Measurements from ENCODE around the gene NTF3.

NTF3 gene

DNA sequence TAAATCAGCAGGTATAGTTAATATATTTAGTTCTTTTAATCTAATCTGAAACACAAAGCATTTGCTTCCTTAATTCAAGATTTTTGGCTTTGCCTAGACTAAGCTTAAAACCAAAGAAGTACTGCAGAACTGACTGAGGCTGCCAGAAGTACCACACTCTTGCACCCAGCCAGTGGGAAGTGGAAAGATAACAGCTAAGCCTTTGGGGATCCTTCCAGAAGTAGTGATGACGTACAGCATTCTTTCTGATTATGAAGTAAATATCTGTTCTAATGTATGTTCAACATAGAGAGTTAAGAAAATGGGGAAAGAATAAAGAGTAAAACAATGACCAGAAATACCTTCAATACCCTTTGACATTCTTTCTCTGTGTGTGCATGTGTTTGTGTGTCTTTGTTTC is 19.3 kb downstream of the NTF3 start:
- Histone ChIP-seq H3K4me1 (ENCODE audit: control insufficient read depth in 1 of 2, insufficient read depth in 2 of 2, low read length in 2 of 2) (peaks cover 0 to under 1% of the 10 kb centered on the region in 2 experiments), H3K18ac (ENCODE audit: low read length) (no peak overlapping the region)
- no CpG with 5 or more reads among the region's 1 CpG for WGBS (ENCODE audit: extremely low coverage, insufficient coverage, insufficient read length)

DNA sequence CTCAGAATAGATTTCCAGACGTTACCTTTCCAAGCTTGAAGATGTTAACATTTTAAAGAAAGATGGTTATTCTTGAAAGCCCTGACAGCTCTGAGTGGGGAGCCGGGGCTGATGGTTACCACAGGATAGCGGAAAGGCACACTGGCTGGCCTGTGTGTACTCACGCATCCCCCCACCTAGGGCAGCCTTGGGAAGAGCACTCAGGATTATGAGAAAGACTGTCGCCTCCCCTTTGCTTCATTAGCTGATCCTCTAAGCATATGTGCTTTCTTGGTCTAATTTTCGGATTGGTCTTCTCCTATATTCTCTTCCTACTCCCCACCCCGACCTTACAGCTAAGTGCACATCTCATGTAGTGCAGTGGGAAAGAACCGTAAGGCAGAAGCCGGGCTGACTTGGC is 20.7 kb downstream of the NTF3 start:
- H4K12ac ChIP-seq (ENCODE audit: low read depth, low read length), result no peak overlapping the region
- no peak overlapping the region for H3K27ac ChIP-seq (ENCODE audit: low read depth, low read length)
- H3K36me3 ChIP-seq (ENCODE audit: control insufficient read depth in 1 of 2, insufficient read depth in 2 of 2, low read length in 2 of 2), result no peaks in the 10 kb centered on the region
- no peak overlapping the region for H2AK5ac ChIP-seq (ENCODE audit: low read length)
- H3K18ac ChIP-seq (ENCODE audit: low read length), result no peak overlapping the region
- no CpG with 5 or more reads among the region's 9 CpGs for WGBS (ENCODE audit: extremely low coverage, insufficient coverage, insufficient read length)
- no peak for DNase-seq
- H3K4me1 ChIP-seq (ENCODE audit: control insufficient read depth in 1 of 2, insufficient read depth in 2 of 2, low read length in 2 of 2), result peaks cover 7 to 10% of the 10 kb centered on the region in 2 experiments
- no peak overlapping the region for H4K8ac ChIP-seq (ENCODE audit: low read depth, low read length)
- H3K79me1 ChIP-seq (ENCODE audit: low read length), result peaks cover 7% of the 10 kb centered on the region
- no peak overlapping the region for H3K4ac ChIP-seq (ENCODE audit: low read depth, low read length)
- H4K91ac ChIP-seq (ENCODE audit: low read depth, low read length), result no peak overlapping the region
- no peaks in the 10 kb centered on the region for H3K9me3 ChIP-seq (ENCODE audit: insufficient read depth, low read depth, low read length)
- H3K23ac ChIP-seq (ENCODE audit: low read length), result no peak overlapping the region
- no peaks in the 10 kb centered on the region for H3K27me3 ChIP-seq (ENCODE audit: insufficient read depth, low read length)
- no peak overlapping the region for H2BK120ac ChIP-seq (ENCODE audit: insufficient read depth, low read length, poor library complexity)
- H3K9ac ChIP-seq (ENCODE audit: low read length), result no peak overlapping the region
- H3K4me2 ChIP-seq (ENCODE audit: low read length), result no peak overlapping the region
- H2AFZ ChIP-seq (ENCODE audit: insufficient read depth, low read length, poor library complexity), result no peak overlapping the region
- H2BK12ac ChIP-seq (ENCODE audit: low read length), result no peak overlapping the region
- H3K14ac ChIP-seq (ENCODE audit: low read length), result no peak overlapping the region
- no peaks in the 10 kb centered on the region for H3K79me2 ChIP-seq (ENCODE audit: control insufficient read depth, insufficient read depth, low read length, poor library complexity)
- no peak overlapping the region for H3K4me3 ChIP-seq (ENCODE audit: low read depth, low read length)
- H2BK5ac ChIP-seq (ENCODE audit: low read depth, low read length, poor library complexity), result no peak overlapping the region

More for the DNA sequence above, 19.3 kb downstream of the NTF3 start:
- Histone ChIP-seq H3K4me3 (ENCODE audit: low read depth, low read length) (no peak overlapping the region), H3K4ac (ENCODE audit: low read depth, low read length) (no peak overlapping the region), H2AFZ (ENCODE audit: insufficient read depth, low read length, poor library complexity) (no peak overlapping the region), H2AK5ac (ENCODE audit: low read length) (no peak overlapping the region), H3K79me2 (ENCODE audit: control insufficient read depth, insufficient read depth, low read length, poor library complexity) (no peaks in the 10 kb centered on the region), H4K91ac (ENCODE audit: low read depth, low read length) (no peak overlapping the region), H3K4me2 (ENCODE audit: low read length) (no peak overlapping the region), H3K14ac (ENCODE audit: low read length) (no peak overlapping the region), H3K9ac (ENCODE audit: low read length) (no peak overlapping the region), H4K12ac (ENCODE audit: low read depth, low read length) (no peak overlapping the region), H3K23ac (ENCODE audit: low read length) (no peak overlapping the region), H3K27ac (ENCODE audit: low read depth, low read length) (no peak overlapping the region), H3K9me3 (ENCODE audit: insufficient read depth, low read depth, low read length) (no peaks in the 10 kb centered on the region), H4K8ac (ENCODE audit: low read depth, low read length) (no peak overlapping the region), H3K79me1 (ENCODE audit: low read length) (peaks cover under 1% of the 10 kb centered on the region), H2BK12ac (ENCODE audit: low read length) (no peak overlapping the region), H3K27me3 (ENCODE audit: insufficient read depth, low read length) (no peaks in the 10 kb centered on the region), H2BK5ac (ENCODE audit: low read depth, low read length, poor library complexity) (no peak overlapping the region), H3K36me3 (ENCODE audit: control insufficient read depth in 1 of 2, insufficient read depth in 2 of 2, low read length in 2 of 2) (no peaks in the 10 kb centered on the region), H2BK120ac (ENCODE audit: insufficient read depth, low read length, poor library complexity) (no peak overlapping the region)
- DNase-seq, result no peak

DNA sequence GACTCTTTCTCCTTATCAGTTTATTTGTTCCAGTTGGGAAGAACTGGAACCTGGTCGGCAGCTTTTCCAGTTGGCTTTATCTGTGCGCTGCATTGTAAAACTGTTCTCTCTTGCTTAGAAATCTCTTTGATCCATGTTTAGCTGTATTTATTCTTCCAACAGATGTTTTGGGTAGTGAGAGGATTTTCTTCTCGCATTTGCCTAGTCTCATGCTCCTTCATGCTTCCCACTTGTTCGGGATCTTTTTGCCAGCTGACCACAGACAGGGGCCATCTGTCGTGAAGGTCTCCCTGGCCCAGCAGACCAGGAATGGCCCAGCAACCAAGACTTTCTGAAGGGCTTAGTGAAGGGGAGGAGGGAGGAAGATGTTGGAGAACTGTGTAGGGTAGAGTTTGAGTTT is 21.6 kb downstream of the NTF3 start:
- H3K36me3 ChIP-seq (ENCODE audit: control insufficient read depth in 1 of 2, insufficient read depth in 2 of 2, low read length in 2 of 2), result no peaks in the 10 kb centered on the region
- H2BK120ac ChIP-seq (ENCODE audit: insufficient read depth, low read length, poor library complexity), result no peak overlapping the region
- H2BK5ac ChIP-seq (ENCODE audit: low read depth, low read length, poor library complexity), result no peak overlapping the region
- H3K79me2 ChIP-seq (ENCODE audit: control insufficient read depth, insufficient read depth, low read length, poor library complexity), result no peaks in the 10 kb centered on the region
- H2AK5ac ChIP-seq (ENCODE audit: low read length), result no peak overlapping the region
- no peak overlapping the region for H3K14ac ChIP-seq (ENCODE audit: low read length)
- no peak overlapping the region for H3K27ac ChIP-seq (ENCODE audit: low read depth, low read length)
- no peak overlapping the region for H4K8ac ChIP-seq (ENCODE audit: low read depth, low read length)
- no peak overlapping the region for H3K23ac ChIP-seq (ENCODE audit: low read length)
- no peak overlapping the region for H3K18ac ChIP-seq (ENCODE audit: low read length)
- H2AFZ ChIP-seq (ENCODE audit: insufficient read depth, low read length, poor library complexity), result no peak overlapping the region
- peaks cover 7 to 10% of the 10 kb centered on the region in 2 experiments for H3K4me1 ChIP-seq (ENCODE audit: control insufficient read depth in 1 of 2, insufficient read depth in 2 of 2, low read length in 2 of 2)
- DNase-seq, result no peak
- no peak overlapping the region for H3K4me2 ChIP-seq (ENCODE audit: low read length)
- WGBS (ENCODE audit: extremely low coverage, insufficient coverage, insufficient read length), result no CpG with 5 or more reads among the region's 5 CpGs
- H3K9ac ChIP-seq (ENCODE audit: low read length), result no peak overlapping the region
- no peak overlapping the region for H3K4ac ChIP-seq (ENCODE audit: low read depth, low read length)
- H4K12ac ChIP-seq (ENCODE audit: low read depth, low read length), result no peak overlapping the region
- no peak overlapping the region for H4K91ac ChIP-seq (ENCODE audit: low read depth, low read length)
- no peak overlapping the region for H2BK12ac ChIP-seq (ENCODE audit: low read length)
- no peak overlapping the region for H3K4me3 ChIP-seq (ENCODE audit: low read depth, low read length)
- no peaks in the 10 kb centered on the region for H3K27me3 ChIP-seq (ENCODE audit: insufficient read depth, low read length)
- H3K9me3 ChIP-seq (ENCODE audit: insufficient read depth, low read depth, low read length), result no peaks in the 10 kb centered on the region
- H3K79me1 ChIP-seq (ENCODE audit: low read length), result peaks cover 7% of the 10 kb centered on the region

DNA sequence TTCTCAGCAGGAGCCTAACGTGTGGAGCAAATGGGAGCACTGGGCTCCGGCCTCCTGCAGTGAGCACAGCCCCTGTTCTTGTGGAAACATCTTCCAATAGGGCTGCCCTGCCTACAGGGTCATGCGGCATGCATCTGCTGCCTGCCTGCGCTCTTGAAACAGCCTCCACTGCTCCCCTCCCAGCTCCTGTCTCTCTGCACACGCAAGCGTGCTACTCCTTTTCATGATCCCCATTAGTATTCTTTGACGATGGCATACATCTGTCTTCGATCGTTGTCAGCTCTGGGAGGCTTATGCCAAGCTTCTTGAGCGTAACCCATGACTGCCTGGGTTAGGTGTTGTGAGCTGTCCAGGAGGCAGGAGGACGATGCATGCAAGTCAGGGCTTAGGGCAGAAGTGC is 23.1 kb downstream of the NTF3 start:
- H3K9me3 ChIP-seq (ENCODE audit: insufficient read depth, low read depth, low read length), result no peaks in the 10 kb centered on the region
- WGBS (ENCODE audit: extremely low coverage, insufficient coverage, insufficient read length), result no CpG with 5 or more reads among the region's 11 CpGs
- no peak overlapping the region for H3K4me3 ChIP-seq (ENCODE audit: low read depth, low read length)
- H4K8ac ChIP-seq (ENCODE audit: low read depth, low read length), result no peak overlapping the region
- no peaks in the 10 kb centered on the region for H3K27me3 ChIP-seq (ENCODE audit: insufficient read depth, low read length)
- H4K12ac ChIP-seq (ENCODE audit: low read depth, low read length), result no peak overlapping the region
- no peak overlapping the region for H3K14ac ChIP-seq (ENCODE audit: low read length)
- H2AFZ ChIP-seq (ENCODE audit: insufficient read depth, low read length, poor library complexity), result no peak overlapping the region
- peaks cover 7 to 10% of the 10 kb centered on the region in 2 experiments for H3K4me1 ChIP-seq (ENCODE audit: control insufficient read depth in 1 of 2, insufficient read depth in 2 of 2, low read length in 2 of 2)
- H3K79me2 ChIP-seq (ENCODE audit: control insufficient read depth, insufficient read depth, low read length, poor library complexity), result no peaks in the 10 kb centered on the region
- no peak overlapping the region for H4K91ac ChIP-seq (ENCODE audit: low read depth, low read length)
- no peak overlapping the region for H2AK5ac ChIP-seq (ENCODE audit: low read length)
- peaks cover 7% of the 10 kb centered on the region for H3K79me1 ChIP-seq (ENCODE audit: low read length)
- no peak overlapping the region for H2BK5ac ChIP-seq (ENCODE audit: low read depth, low read length, poor library complexity)
- no peak overlapping the region for H3K4ac ChIP-seq (ENCODE audit: low read depth, low read length)
- no peak overlapping the region for H3K18ac ChIP-seq (ENCODE audit: low read length)
- no peak overlapping the region for H3K27ac ChIP-seq (ENCODE audit: low read depth, low read length)
- DNase-seq, result no peak
- no peak overlapping the region for H2BK12ac ChIP-seq (ENCODE audit: low read length)
- H3K9ac ChIP-seq (ENCODE audit: low read length), result no peak overlapping the region
- no peak overlapping the region for H3K4me2 ChIP-seq (ENCODE audit: low read length)
- no peak overlapping the region for H2BK120ac ChIP-seq (ENCODE audit: insufficient read depth, low read length, poor library complexity)
- H3K36me3 ChIP-seq (ENCODE audit: control insufficient read depth in 1 of 2, insufficient read depth in 2 of 2, low read length in 2 of 2), result no peaks in the 10 kb centered on the region
- H3K23ac ChIP-seq (ENCODE audit: low read length), result no peak overlapping the region

Data from trophoblast cell (in vitro differentiated cells and primary cell).